Testis (tissue), 3 donors: ENCODE measurements around the gene JAM3. TPM values are rescaled to one million over a fixed set of nuclear protein-coding genes. Genes with fewer than 3 reads are reported as not detected.

Source experiments
- DNase-seq: peaks from one replicate; pipeline ENCODE4 v3.0.0-alpha.2; 2019
- H3K27ac ChIP-seq, 2 donors: fragments of 200-600 bp; sonication (generic); one replicate each; pipeline ENCODE4 v1.5.1; 2019
- H3K27me3 ChIP-seq: fragments of 200-600 bp; sonication (generic); one replicate; pipeline ENCODE4 v1.5.1; 2019
- H3K36me3 ChIP-seq: fragments of 200-600 bp; sonication (generic); one replicate; pipeline ENCODE4 v1.5.1; 2017; ENCODE audit warnings: low read depth; ENCODE audit errors: missing control alignments
- H3K4me1 ChIP-seq: fragments of 200-600 bp; sonication (generic); one replicate; pipeline ENCODE4 v1.5.1; 2019
- H3K4me3 ChIP-seq, 2 donors: fragments of 200-600 bp; sonication (generic); one replicate each; pipeline ENCODE4 v1.5.1; 2017 to 2019
- H3K9me3 ChIP-seq: fragments of 200-600 bp; sonication (generic); one replicate; pipeline ENCODE4 v1.5.1; 2017
- CTCF ChIP-seq, 3 experiments: fragments of 450-650 bp in 2 of 3; fragments of 200-600 bp in 1 of 3; sonication (generic) in 1 of 3; IDR thresholded peaks; one replicate each; pipeline ENCODE4 v1.5.1; 2016 to 2019; ENCODE audit warnings: antibody characterized with exemption in 3 of 3, mild to moderate bottlenecking in 2 of 3, moderate library complexity in 1 of 3
- POLR2A ChIP-seq: fragments of 450-650 bp; IDR thresholded peaks from one replicate; pipeline ENCODE4 v1.6.1; 2017; ENCODE audit warnings: antibody characterized with exemption, mild to moderate bottlenecking, moderate library complexity
- WGBS, 2 donors: methylation state at CpG; one replicate each; pipeline ENCODE4 v1.1.5; 2018; 5-methylcytosine and 5-hydroxymethylcytosine counted together
- intact Hi-C: fragments of 100-400 bp; cut with DNase I; formaldehyde crosslinking; loops from one replicate; pipeline ENCODE4 v1.15.1; 2023; ENCODE audit warnings: low total_unique reads
- polyA plus RNA-seq: library from polyadenylated mRNA; stranded (reverse); fragments of 350-450 nt; fragmentation: Illumina TruSeq; extraction: RNeasy Lipid Tissue Mini Kit (QIAGEN cat#74804); gene quantifications from one replicate; pipeline ENCODE4 v1.2.3, GENCODE V29; 2014; ENCODE audit warnings: low read depth, low replicate concordance; ENCODE audit not compliant: insufficient read depth
- total RNA-seq, 2 donors: library from RNA; depleted of rRNA; stranded (reverse); fragments of >200 nt; gene quantifications; one replicate each; pipeline ENCODE4 v1.2.3, GENCODE V29; 2016

JAM3 gene
- total and polyA plus RNA-seq, 3 donors from 2014 or later = 81.0 to 188 (median 172) TPM

GRCh38 chr11:134146598-134146997 lies 77.7 kb downstream of the JAM3 start:
- intact Hi-C loops = loop anchor here (10.0 kb wide), 1 partner anchor 212 kb away; no protein-coding TSS in a partner anchor
- 85% methylated on average over 3 of the region's 3 CpGs for WGBS, 2 donors
- no peak for DNase-seq
- Histone ChIP-seq H3K27me3 (no peaks in the 10 kb centered on the region), H3K9me3 (no peaks in the 10 kb centered on the region), H3K27ac (no peak overlapping the region), H3K4me3 (no peak overlapping the region), H3K4me1 (no peaks in the 10 kb centered on the region), H3K36me3 (no peaks in the 10 kb centered on the region)
- TF ChIP-seq CTCF (IDR thresholded peaks at IDR 0.05) = no peak
- no peak for TF ChIP-seq POLR2A

DNA sequence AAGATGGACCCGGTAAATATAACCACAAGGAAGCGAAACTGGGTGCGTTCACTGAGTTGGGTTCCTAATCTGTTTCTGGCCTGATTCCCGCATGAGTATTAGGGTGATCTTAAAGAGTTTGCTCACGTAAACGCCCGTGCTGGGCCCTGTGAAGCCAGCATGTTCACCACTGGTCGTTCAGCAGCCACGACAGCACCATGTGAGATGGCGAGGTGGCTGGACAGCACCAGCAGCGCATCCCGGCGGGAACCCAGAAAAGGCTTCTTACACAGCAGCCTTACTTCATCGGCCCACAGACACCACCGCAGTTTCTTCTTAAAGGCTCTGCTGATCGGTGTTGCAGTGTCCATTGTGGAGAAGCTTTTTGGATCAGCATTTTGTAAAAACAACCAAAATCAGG lies 80.5 kb downstream of the JAM3 start:
- no peaks in the 10 kb centered on the region for H3K9me3 ChIP-seq
- no peaks in the 10 kb centered on the region for H3K27me3 ChIP-seq
- H3K4me1 ChIP-seq = peaks cover 13% of the 10 kb centered on the region
- 87 to 92% methylated on average over 16 of the region's 16 CpGs for WGBS, 2 donors
- TF ChIP-seq CTCF (IDR thresholded peaks at IDR 0.05) = no peak
- H3K27ac ChIP-seq = no peak overlapping the region
- intact Hi-C loops = loop anchor here (10.0 kb wide), 1 partner anchor 215 kb away; no protein-coding TSS in a partner anchor
- no peaks in the 10 kb centered on the region for H3K36me3 ChIP-seq
- DNase-seq = no peak
- H3K4me3 ChIP-seq = no peak overlapping the region

DNA sequence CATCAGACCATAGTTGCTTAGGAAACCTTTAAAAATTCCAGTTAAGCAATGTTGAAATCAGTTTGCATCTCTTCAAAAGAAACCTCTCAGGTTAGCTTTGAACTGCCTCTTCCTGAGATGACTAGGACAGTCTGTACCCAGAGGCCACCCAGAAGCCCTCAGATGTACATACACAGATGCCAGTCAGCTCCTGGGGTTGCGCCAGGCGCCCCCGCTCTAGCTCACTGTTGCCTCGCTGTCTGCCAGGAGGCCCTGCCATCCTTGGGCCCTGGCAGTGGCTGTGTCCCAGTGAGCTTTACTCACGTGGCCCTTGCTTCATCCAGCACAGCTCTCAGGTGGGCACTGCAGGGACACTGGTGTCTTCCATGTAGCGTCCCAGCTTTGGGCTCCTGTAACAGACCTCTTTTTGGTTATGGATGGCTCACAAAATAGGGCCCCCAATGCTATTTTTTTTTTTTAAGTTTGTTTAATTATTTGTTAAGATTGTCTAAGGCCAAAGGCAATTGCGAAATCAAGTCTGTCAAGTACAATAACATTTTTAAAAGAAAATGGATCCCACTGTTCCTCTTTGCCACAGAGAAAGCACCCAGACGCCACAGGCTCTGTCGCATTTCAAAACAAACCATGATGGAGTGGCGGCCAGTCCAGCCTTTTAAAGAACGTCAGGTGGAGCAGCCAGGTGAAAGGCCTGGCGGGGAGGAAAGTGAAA lies 81.5 kb downstream of the JAM3 start:
- Histone ChIP-seq H3K27ac (no peak overlapping the region), H3K27me3 (no peaks in the 10 kb centered on the region), H3K4me1 (peaks cover 13% of the 10 kb centered on the region), H3K4me3 (no peak overlapping the region), H3K36me3 (no peaks in the 10 kb centered on the region), H3K9me3 (no peaks in the 10 kb centered on the region)
- no peak for DNase-seq
- intact Hi-C loops = no loop called here
- TF ChIP-seq CTCF (IDR thresholded peaks at IDR 0.05) = no peak
- no peak for TF ChIP-seq POLR2A
- 85 to 92% methylated on average over 12 of the region's 12 CpGs for whole genome bisulfite sequencing, 2 donors

DNA sequence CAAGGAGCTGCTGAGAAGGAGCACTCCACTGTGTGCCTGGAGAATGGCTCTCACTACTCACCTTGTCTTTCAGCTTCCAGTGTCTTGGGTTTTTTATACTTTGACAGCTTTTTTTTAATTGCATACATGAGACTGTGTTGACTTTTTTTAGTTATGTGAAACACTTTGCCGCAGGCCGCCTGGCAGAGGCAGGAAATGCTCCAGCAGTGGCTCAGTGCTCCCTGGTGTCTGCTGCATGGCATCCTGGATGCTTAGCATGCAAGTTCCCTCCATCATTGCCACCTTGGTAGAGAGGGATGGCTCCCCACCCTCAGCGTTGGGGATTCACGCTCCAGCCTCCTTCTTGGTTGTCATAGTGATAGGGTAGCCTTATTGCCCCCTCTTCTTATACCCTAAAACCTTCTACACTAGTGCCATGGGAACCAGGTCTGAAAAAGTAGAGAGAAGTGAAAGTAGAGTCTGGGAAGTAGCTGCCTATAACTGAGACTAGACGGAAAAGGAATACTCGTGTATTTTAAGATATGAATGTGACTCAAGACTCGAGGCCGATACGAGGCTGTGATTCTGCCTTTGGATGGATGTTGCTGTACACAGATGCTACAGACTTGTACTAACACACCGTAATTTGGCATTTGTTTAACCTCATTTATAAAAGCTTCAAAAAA lies 82.3 kb downstream of the JAM3 start:
- H3K4me3 ChIP-seq = no peak overlapping the region
- DNase-seq = no peak
- peaks cover 13% of the 10 kb centered on the region for H3K4me1 ChIP-seq
- H3K27me3 ChIP-seq = no peaks in the 10 kb centered on the region
- WGBS, 2 donors = 79 to 86% methylated on average over 10 of the region's 10 CpGs
- intact Hi-C loops = no loop called here
- TF ChIP-seq CTCF (IDR thresholded peaks at IDR 0.05) (no peak), POLR2A (no peak)
- H3K9me3 ChIP-seq = no peaks in the 10 kb centered on the region
- no peak overlapping the region for H3K27ac ChIP-seq
- no peaks in the 10 kb centered on the region for H3K36me3 ChIP-seq
